ENCODE data around the gene UGT2A3. TPM values are rescaled to one million over a fixed set of nuclear protein-coding genes. Genes with fewer than 3 reads are reported as not detected.
"Not testable (repeated sequence)": the region's sequence is repeated elsewhere in the genome, so short reads cannot be mapped to it uniquely, and the experiment has no call there.

The UGT2A3 gene
- total RNA-seq (2014; rRNA removed; shearing (Covaris generic); ENCODE audit: low replicate concordance), result 0.17 TPM in 1 of 2 replicates, not detected in the other

- DNase-seq (ENCODE audit: low read depth), result peak; percentile 81
- in situ Hi-C loops (cut with HindIII; ENCODE audit: low pct_unique_long_range_greater_than_20kb, low sequenced_read_pairs), result no loop called here
Observed at GRCh38 chr4:68951078-68951805, at the start of gene UGT2A3. TSS of gene UGT2A3 (minus strand) at chr4:68951804. CDS start at chr4:68951760, 44 bp downstream.

- no peak for DNase-seq (ENCODE audit: low read depth)
Observed at GRCh38 chr4:68997040-68997439, 45.4 kb upstream of the UGT2A3 start.

GRCh38 chr4:68995292-68995691, 43.7 kb upstream of the UGT2A3 start:
- in situ Hi-C loops (cut with HindIII; ENCODE audit: low pct_unique_long_range_greater_than_20kb, low sequenced_read_pairs), result no loop called here
- DNase-seq (ENCODE audit: low read depth), result no peak

More at GRCh38 chr4:68997040-68997439, 45.4 kb upstream of the UGT2A3 start:
- in situ Hi-C loops (cut with HindIII; ENCODE audit: low pct_unique_long_range_greater_than_20kb, low sequenced_read_pairs), result no loop called here

- DNase-seq (ENCODE audit: low read depth), result no peak
- in situ Hi-C loops (cut with HindIII; ENCODE audit: low pct_unique_long_range_greater_than_20kb, low sequenced_read_pairs), result no loop called here
Observed at GRCh38 chr4:68987007-68987406, 35.4 kb upstream of the UGT2A3 start.

GRCh38 chr4:68985442-68985841, 33.8 kb upstream of the UGT2A3 start:
- in situ Hi-C loops (cut with HindIII; ENCODE audit: low pct_unique_long_range_greater_than_20kb, low sequenced_read_pairs), result no loop called here
- DNase-seq (ENCODE audit: low read depth), result no peak

GRCh38 chr4:68984947-68985346, 33.3 kb upstream of the UGT2A3 start:
- in situ Hi-C loops (cut with HindIII; ENCODE audit: low pct_unique_long_range_greater_than_20kb, low sequenced_read_pairs), result no loop called here
- DNase-seq (ENCODE audit: low read depth), result no peak

GRCh38 chr4:68963374-68963773, 11.8 kb upstream of the UGT2A3 start:
- in situ Hi-C loops (cut with HindIII; ENCODE audit: low pct_unique_long_range_greater_than_20kb, low sequenced_read_pairs), result no loop called here
- peak; percentile 31 for DNase-seq (ENCODE audit: low read depth)

GRCh38 chr4:68962868-68963267, 11.3 kb upstream of the UGT2A3 start:
- in situ Hi-C loops (cut with HindIII; ENCODE audit: low pct_unique_long_range_greater_than_20kb, low sequenced_read_pairs), result no loop called here
- DNase-seq (ENCODE audit: low read depth), result no peak

- in situ Hi-C loops (cut with HindIII; ENCODE audit: low pct_unique_long_range_greater_than_20kb, low sequenced_read_pairs), result no loop called here
- no peak for DNase-seq (ENCODE audit: low read depth)
Observed at GRCh38 chr4:68960294-68961163, 8.9 kb upstream of the UGT2A3 start.

- in situ Hi-C loops (cut with HindIII; ENCODE audit: low pct_unique_long_range_greater_than_20kb, low sequenced_read_pairs); DNase-seq (ENCODE audit: low read depth): not testable (repeated sequence)
Observed at GRCh38 chr4:68959085-68959484, 7.5 kb upstream of the UGT2A3 start.

- no peak for DNase-seq (ENCODE audit: low read depth)
- in situ Hi-C loops (cut with HindIII; ENCODE audit: low pct_unique_long_range_greater_than_20kb, low sequenced_read_pairs), result no loop called here
Observed at GRCh38 chr4:68954126-68954525, 2.5 kb upstream of the UGT2A3 start.

GRCh38 chr4:68953056-68953596, 1.5 kb upstream of the UGT2A3 start:
- DNase-seq (ENCODE audit: low read depth), result no peak
- in situ Hi-C loops (cut with HindIII; ENCODE audit: low pct_unique_long_range_greater_than_20kb, low sequenced_read_pairs), result no loop called here

- in situ Hi-C loops (cut with HindIII; ENCODE audit: low pct_unique_long_range_greater_than_20kb, low sequenced_read_pairs), result no loop called here
- DNase-seq (ENCODE audit: low read depth), result no peak
Observed at GRCh38 chr4:68951806-68952585, 392 bp upstream of the UGT2A3 start.

GRCh38 chr4:68950033-68950432, 1.6 kb downstream of the UGT2A3 start:
- in situ Hi-C loops (cut with HindIII; ENCODE audit: low pct_unique_long_range_greater_than_20kb, low sequenced_read_pairs), result no loop called here
- DNase-seq (ENCODE audit: low read depth), result no peak

- no peak for DNase-seq (ENCODE audit: low read depth)
- in situ Hi-C loops (cut with HindIII; ENCODE audit: low pct_unique_long_range_greater_than_20kb, low sequenced_read_pairs), result no loop called here
Observed at GRCh38 chr4:68948985-68949384, 2.6 kb downstream of the UGT2A3 start.

- in situ Hi-C loops (cut with HindIII; ENCODE audit: low pct_unique_long_range_greater_than_20kb, low sequenced_read_pairs), result no loop called here
- no peak for DNase-seq (ENCODE audit: low read depth)
Observed at GRCh38 chr4:68948044-68948743, 3.4 kb downstream of the UGT2A3 start.

GRCh38 chr4:68929076-68929737, 22.4 kb downstream of the UGT2A3 start:
- in situ Hi-C loops (cut with HindIII; ENCODE audit: low pct_unique_long_range_greater_than_20kb, low sequenced_read_pairs), result no loop called here
- no peak for DNase-seq (ENCODE audit: low read depth)

All from Caki2 (cell line).